NCI-H82 (cell line): ENCODE results near the gene HMX1.

Source experiments
- DNase-seq: peaks from one replicate; lab custom pipeline; 2025; lab: John Stamatoyannopoulos, UW

The HMX1 gene

DNA sequence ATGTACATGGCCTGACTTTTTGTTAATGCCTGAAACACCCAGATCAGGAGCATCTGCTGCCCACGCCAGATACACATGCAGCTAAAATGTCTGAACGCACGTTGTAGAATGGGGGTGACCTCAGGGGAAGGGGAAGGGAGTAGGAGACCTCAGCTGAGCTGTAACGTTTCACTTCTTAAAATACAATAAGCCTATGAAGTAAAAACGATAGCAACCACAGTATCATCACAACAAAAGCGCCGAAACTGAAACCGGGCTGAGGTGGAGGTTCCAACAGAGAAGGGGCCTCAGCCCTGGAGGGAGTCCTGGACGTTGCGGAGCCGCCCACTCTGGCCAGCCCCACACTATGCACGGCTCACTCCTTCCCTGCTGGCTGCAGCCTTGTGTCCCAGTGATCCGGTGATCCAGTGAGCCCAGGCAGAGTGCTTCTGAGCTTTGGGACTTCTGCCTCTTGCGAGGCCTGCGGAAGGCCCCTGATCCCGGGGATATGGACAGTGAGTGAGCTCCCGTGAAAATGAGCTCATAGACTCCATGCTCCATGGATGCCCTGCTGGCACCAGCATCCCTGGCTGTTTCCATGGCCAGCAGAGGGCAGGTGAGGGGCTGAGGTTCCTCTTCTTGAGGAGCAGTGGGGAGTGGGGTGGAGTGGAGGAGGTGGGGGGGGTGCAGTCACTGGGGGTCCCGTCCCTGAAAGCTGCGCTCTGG, 52.0 kb downstream of the HMX1 start:
- DNase-seq: no peak

DNA sequence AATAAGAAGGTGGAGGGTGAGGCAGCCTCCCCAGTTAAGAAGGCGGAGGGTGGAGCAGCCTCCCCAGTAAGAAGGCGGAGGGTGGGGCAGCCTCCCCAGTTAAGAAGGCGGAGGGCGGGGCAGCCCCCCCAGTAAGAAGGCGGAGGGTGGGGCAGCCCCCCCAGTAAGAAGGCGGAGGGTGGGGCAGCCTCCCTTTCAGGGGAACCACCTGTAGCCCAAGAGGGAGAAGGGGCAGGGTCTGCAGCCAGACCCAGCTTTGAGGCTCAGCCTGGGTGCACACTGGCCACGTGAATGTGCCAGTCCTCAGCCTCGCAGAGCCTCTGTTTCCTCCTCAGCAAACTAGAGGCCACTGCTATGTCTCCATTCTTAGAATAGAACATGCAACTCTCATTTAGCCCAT, 52.6 kb downstream of the HMX1 start:
- DNase-seq: no peak

DNA sequence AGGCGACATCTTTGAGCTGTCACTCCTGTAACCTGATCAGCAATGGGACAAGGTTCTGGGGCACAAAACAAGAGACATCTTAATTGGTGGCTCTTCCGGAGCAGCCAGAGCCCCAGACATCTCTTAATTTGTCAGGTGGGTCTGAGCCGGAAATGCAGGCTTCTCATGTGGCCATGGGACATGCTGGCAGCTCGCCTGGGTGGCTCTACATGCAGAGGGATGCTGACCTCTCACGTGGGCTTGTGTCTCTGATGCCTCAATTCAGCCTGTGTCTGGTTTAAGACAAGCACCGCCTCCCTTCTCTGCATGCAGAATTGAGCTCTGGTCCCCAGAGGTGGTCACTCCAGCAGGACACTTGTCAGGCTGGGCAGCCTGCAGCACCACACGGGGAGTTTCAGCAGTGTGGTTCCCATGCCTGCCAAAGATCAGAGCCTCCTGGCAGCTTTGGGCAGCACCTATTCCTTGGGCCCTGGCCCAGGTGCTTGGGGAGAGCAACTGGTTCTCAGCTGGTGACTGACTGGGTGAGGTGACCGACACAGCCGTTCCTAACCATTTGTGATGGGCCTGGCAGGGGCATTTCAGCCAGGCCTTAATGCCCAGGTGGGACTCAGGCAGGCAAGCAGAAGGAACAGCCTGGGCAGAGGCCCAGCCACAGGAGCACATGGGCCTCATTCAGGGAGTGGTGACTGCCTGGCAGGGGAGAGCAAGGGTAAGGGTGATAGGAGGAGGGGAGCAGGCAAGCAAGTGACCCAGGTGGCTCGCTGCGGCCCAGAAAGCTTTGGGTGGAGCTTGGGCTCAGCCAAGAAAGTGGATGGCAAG, 53.4 kb downstream of the HMX1 start:
- no peak for DNase-seq

DNA sequence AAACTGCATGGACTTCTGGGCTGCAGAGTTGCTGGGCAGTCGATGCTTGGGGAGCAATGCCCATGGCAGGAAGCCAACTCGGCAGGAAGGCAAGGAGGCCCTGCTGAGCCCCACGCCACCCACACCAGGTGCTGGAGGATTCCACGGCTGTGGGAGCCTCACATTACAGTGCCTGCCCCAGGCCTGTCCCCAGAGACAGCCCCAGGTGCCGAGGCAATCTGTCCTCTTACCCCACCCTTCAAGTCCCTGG, 53.9 kb downstream of the HMX1 start:
- no peak for DNase-seq

DNA sequence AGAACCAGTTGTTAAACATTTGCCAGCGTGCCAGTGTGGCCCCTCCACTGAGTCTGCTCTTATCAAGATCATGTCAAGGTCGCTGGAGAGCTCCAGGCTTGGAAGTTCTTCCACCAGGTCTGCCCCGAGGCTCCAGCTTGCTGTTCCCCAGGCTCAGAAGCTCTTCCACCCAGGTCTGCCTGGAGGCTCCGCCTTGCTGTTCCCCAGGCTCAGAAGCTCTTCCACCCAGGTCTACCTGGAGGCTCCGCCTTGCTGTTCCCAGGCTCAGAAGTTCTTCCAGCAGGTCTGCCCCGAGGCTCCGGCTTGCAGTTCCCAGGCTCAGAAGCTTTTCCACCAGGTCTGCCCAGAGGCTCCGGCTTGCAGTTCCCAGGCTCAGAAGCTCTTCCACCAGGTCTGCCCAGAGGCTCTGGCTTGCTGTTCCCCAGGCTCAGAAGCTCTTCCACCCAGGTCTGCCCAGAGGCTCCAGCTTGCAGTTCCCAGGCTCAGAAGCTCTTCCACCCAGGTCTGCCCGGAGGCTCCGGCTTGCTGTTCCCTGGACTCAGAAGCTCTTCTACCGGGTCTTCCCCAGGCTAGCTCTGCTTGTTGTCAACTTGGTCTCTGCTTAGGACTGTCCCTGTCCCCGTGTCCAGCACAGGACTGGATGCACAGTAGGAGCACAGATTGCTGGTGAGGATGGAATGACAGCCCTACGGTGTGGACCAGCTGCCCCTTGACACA, 54.4 kb downstream of the HMX1 start:
- DNase-seq: no peak
